Stimulated activated CD8-positive, alpha-beta memory T cell treated with anti-CD3 and anti-CD28 coated beads, Interleukin-15, amount 100 ng/mL, for 1 hour (primary cell): Measurements from ENCODE around the gene CASP10.
A peak's percentile ranks its signal among the peaks of the same experiment; 100 is the strongest.

Source experiments
- DNase-seq: peaks from one replicate; pipeline ENCODE4 v3.0.0-alpha.2; 2020; ENCODE audit warnings: low read depth

CASP10 gene

GRCh38 chr2:201199847-201200246 is 16.9 kb downstream of the CASP10 start:
- DNase-seq = no peak

- DNase-seq = no peak
These were observed 17.4 kb downstream of the CASP10 start for GRCh38 chr2:201200345-201200744.

- DNase-seq = no peak
These were observed 18.4 kb downstream of the CASP10 start for GRCh38 chr2:201201371-201201770.

- DNase-seq = no peak
These were observed 21.1 kb downstream of the CASP10 start for GRCh38 chr2:201203916-201204654.

GRCh38 chr2:201204655-201205514 is 21.9 kb downstream of the CASP10 start:
- DNase-seq = no peak

- no peak for DNase-seq
These were observed 22.5 kb downstream of the CASP10 start for GRCh38 chr2:201205515-201205849.

- DNase-seq = no peak
These were observed 25.8 kb downstream of the CASP10 start for GRCh38 chr2:201208563-201209252.

- no peak for DNase-seq
These were observed 33.0 kb downstream of the CASP10 start for GRCh38 chr2:201215963-201216362.

- DNase-seq = no peak
These were observed 34.0 kb downstream of the CASP10 start for GRCh38 chr2:201216918-201217317.

GRCh38 chr2:201218780-201219179 is 35.8 kb downstream of the CASP10 start:
- DNase-seq = no peak

- DNase-seq = no peak
These were observed 36.6 kb downstream of the CASP10 start for GRCh38 chr2:201219328-201220096.

GRCh38 chr2:201220102-201220570 is 37.2 kb downstream of the CASP10 start:
- DNase-seq = no peak

- DNase-seq = no peak
These were observed 40.4 kb downstream of the CASP10 start for GRCh38 chr2:201223089-201224073.

- DNase-seq = no peak
These were observed 45.5 kb downstream of the CASP10 start for GRCh38 chr2:201228271-201228911.

GRCh38 chr2:201228912-201229290 is 46.0 kb downstream of the CASP10 start:
- no peak for DNase-seq

GRCh38 chr2:201231781-201232466 is 49.0 kb downstream of the CASP10 start:
- peak; percentile 81 for DNase-seq

GRCh38 chr2:201232467-201232815 is 49.5 kb downstream of the CASP10 start:
- no peak for DNase-seq

- DNase-seq = peak; percentile 70
These were observed 50.4 kb downstream of the CASP10 start for GRCh38 chr2:201233192-201233811.
